GM23338 (cell line): ENCODE measurements around the gene IL11RA.

ENCODE experiments used
- CREB1 ChIP-seq: fragments of 250-450 bp; sonication (Bioruptor Pico); IDR thresholded peaks from 2 replicates; pipeline ENCODE4 v1.5.0; 2020; ENCODE audit warnings: low read depth, mild to moderate bottlenecking, moderate library complexity
- EZH2 ChIP-seq: fragments of 200-600 bp; sonication (generic); IDR thresholded peaks from one replicate; pipeline ENCODE4 v1.8.0; 2017; ENCODE audit warnings: antibody characterized with exemption, mild to moderate bottlenecking, low read depth; ENCODE audit not compliant: unreplicated experiment
- EZH2phosphoT487 ChIP-seq: fragments of 200-600 bp; sonication (generic); IDR thresholded peaks from one replicate; pipeline ENCODE4 v1.8.1; 2018; ENCODE audit warnings: antibody characterized with exemption; ENCODE audit not compliant: unreplicated experiment
- JUNB ChIP-seq: IDR thresholded peaks from one replicate; pipeline ENCODE4 v1.6.1; 2016; ENCODE audit warnings: antibody characterized with exemption; ENCODE audit not compliant: unreplicated experiment
- NANOG ChIP-seq: IDR thresholded peaks from 2 replicates; pipeline ENCODE4 v1.6.1; 2016; ENCODE audit warnings: antibody characterized with exemption, borderline replicate concordance
- POLR2AphosphoS5 ChIP-seq: IDR thresholded peaks from 2 replicates; pipeline ENCODE4 v1.6.1; 2016; ENCODE audit warnings: antibody characterized with exemption, low read depth
- STAT1 ChIP-seq: IDR thresholded peaks from one replicate; pipeline ENCODE4 v1.6.1; 2016; ENCODE audit warnings: antibody characterized with exemption; ENCODE audit not compliant: unreplicated experiment
- ZNF114 ChIP-seq: fragments of 250-450 bp; sonication (Bioruptor Pico); IDR thresholded peaks from 2 replicates; pipeline ENCODE4 v1.5.0; 2020; ENCODE audit warnings: mild to moderate bottlenecking, moderate library complexity
- TF ChIP-seq, protein P1 (sequence below), 2 experiments: fragments of 200-600 bp in 1 of 2; sonication (generic) in 1 of 2; conservative IDR thresholded peaks; 2 replicates each; pipeline versions ENCODE4 v1.5.1 to v1.6.1; 2016 to 2017; ENCODE audit warnings: antibody characterized with exemption in 2 of 2, low read depth in 2 of 2, mild to moderate bottlenecking in 2 of 2, moderate library complexity in 1 of 2
- TF ChIP-seq, protein P2 (sequence below): IDR thresholded peaks from one replicate; pipeline ENCODE4 v1.6.1; 2018; ENCODE audit warnings: antibody characterized with exemption; ENCODE audit not compliant: unreplicated experiment
- TF ChIP-seq, protein P3 (sequence below): IDR thresholded peaks from 2 replicates; pipeline ENCODE4 v1.6.1; 2016; ENCODE audit warnings: antibody characterized with exemption
- TF ChIP-seq, protein P4 (sequence below): fragments of 250-450 bp; sonication (Bioruptor Pico); IDR thresholded peaks from 2 replicates; pipeline ENCODE4 v1.5.0; 2020; ENCODE audit warnings: mild to moderate bottlenecking, moderate library complexity

DNA sequence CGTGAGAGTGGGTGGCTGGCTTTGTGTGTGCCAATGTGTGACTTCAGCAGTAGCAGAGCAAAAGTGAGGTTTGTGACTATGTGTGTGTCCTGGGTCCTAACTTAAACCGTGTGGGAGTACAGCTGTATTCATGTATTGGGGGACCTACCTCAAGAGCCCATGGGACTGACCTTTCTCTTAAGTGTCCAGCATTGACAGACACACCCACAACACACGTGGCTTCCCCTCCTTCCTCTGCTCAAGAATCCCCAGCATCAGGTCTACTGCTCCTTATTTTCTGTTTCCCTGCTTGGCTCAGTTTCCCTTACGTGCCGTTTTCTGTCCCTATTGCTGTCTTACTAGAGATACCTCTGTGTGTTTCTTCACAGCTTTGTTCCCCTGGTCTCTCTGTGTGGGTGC is 616 bp downstream of the IL11RA start:
- TF ChIP-seq, protein P1, sequence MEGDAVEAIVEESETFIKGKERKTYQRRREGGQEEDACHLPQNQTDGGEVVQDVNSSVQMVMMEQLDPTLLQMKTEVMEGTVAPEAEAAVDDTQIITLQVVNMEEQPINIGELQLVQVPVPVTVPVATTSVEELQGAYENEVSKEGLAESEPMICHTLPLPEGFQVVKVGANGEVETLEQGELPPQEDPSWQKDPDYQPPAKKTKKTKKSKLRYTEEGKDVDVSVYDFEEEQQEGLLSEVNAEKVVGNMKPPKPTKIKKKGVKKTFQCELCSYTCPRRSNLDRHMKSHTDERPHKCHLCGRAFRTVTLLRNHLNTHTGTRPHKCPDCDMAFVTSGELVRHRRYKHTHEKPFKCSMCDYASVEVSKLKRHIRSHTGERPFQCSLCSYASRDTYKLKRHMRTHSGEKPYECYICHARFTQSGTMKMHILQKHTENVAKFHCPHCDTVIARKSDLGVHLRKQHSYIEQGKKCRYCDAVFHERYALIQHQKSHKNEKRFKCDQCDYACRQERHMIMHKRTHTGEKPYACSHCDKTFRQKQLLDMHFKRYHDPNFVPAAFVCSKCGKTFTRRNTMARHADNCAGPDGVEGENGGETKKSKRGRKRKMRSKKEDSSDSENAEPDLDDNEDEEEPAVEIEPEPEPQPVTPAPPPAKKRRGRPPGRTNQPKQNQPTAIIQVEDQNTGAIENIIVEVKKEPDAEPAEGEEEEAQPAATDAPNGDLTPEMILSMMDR (conservative IDR thresholded peaks at IDR 0.05; ENCODE audit: low read depth in 2 of 2) = no peak
- TF ChIP-seq EZH2phosphoT487 = no peak
- TF ChIP-seq, protein P2, sequence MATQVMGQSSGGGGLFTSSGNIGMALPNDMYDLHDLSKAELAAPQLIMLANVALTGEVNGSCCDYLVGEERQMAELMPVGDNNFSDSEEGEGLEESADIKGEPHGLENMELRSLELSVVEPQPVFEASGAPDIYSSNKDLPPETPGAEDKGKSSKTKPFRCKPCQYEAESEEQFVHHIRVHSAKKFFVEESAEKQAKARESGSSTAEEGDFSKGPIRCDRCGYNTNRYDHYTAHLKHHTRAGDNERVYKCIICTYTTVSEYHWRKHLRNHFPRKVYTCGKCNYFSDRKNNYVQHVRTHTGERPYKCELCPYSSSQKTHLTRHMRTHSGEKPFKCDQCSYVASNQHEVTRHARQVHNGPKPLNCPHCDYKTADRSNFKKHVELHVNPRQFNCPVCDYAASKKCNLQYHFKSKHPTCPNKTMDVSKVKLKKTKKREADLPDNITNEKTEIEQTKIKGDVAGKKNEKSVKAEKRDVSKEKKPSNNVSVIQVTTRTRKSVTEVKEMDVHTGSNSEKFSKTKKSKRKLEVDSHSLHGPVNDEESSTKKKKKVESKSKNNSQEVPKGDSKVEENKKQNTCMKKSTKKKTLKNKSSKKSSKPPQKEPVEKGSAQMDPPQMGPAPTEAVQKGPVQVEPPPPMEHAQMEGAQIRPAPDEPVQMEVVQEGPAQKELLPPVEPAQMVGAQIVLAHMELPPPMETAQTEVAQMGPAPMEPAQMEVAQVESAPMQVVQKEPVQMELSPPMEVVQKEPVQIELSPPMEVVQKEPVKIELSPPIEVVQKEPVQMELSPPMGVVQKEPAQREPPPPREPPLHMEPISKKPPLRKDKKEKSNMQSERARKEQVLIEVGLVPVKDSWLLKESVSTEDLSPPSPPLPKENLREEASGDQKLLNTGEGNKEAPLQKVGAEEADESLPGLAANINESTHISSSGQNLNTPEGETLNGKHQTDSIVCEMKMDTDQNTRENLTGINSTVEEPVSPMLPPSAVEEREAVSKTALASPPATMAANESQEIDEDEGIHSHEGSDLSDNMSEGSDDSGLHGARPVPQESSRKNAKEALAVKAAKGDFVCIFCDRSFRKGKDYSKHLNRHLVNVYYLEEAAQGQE = no peak
- TF ChIP-seq POLR2AphosphoS5 = no peak
- TF ChIP-seq EZH2 = no peak
- TF ChIP-seq ZNF114 (CRISPR knock-in tag) = no peak
- no peak for TF ChIP-seq NANOG
- no peak for TF ChIP-seq JUNB
- no peak for TF ChIP-seq STAT1
- no peak for TF ChIP-seq CREB1 (CRISPR knock-in tag)
- TF ChIP-seq, protein P3, sequence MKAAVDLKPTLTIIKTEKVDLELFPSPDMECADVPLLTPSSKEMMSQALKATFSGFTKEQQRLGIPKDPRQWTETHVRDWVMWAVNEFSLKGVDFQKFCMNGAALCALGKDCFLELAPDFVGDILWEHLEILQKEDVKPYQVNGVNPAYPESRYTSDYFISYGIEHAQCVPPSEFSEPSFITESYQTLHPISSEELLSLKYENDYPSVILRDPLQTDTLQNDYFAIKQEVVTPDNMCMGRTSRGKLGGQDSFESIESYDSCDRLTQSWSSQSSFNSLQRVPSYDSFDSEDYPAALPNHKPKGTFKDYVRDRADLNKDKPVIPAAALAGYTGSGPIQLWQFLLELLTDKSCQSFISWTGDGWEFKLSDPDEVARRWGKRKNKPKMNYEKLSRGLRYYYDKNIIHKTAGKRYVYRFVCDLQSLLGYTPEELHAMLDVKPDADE = no peak
- TF ChIP-seq, protein P4, sequence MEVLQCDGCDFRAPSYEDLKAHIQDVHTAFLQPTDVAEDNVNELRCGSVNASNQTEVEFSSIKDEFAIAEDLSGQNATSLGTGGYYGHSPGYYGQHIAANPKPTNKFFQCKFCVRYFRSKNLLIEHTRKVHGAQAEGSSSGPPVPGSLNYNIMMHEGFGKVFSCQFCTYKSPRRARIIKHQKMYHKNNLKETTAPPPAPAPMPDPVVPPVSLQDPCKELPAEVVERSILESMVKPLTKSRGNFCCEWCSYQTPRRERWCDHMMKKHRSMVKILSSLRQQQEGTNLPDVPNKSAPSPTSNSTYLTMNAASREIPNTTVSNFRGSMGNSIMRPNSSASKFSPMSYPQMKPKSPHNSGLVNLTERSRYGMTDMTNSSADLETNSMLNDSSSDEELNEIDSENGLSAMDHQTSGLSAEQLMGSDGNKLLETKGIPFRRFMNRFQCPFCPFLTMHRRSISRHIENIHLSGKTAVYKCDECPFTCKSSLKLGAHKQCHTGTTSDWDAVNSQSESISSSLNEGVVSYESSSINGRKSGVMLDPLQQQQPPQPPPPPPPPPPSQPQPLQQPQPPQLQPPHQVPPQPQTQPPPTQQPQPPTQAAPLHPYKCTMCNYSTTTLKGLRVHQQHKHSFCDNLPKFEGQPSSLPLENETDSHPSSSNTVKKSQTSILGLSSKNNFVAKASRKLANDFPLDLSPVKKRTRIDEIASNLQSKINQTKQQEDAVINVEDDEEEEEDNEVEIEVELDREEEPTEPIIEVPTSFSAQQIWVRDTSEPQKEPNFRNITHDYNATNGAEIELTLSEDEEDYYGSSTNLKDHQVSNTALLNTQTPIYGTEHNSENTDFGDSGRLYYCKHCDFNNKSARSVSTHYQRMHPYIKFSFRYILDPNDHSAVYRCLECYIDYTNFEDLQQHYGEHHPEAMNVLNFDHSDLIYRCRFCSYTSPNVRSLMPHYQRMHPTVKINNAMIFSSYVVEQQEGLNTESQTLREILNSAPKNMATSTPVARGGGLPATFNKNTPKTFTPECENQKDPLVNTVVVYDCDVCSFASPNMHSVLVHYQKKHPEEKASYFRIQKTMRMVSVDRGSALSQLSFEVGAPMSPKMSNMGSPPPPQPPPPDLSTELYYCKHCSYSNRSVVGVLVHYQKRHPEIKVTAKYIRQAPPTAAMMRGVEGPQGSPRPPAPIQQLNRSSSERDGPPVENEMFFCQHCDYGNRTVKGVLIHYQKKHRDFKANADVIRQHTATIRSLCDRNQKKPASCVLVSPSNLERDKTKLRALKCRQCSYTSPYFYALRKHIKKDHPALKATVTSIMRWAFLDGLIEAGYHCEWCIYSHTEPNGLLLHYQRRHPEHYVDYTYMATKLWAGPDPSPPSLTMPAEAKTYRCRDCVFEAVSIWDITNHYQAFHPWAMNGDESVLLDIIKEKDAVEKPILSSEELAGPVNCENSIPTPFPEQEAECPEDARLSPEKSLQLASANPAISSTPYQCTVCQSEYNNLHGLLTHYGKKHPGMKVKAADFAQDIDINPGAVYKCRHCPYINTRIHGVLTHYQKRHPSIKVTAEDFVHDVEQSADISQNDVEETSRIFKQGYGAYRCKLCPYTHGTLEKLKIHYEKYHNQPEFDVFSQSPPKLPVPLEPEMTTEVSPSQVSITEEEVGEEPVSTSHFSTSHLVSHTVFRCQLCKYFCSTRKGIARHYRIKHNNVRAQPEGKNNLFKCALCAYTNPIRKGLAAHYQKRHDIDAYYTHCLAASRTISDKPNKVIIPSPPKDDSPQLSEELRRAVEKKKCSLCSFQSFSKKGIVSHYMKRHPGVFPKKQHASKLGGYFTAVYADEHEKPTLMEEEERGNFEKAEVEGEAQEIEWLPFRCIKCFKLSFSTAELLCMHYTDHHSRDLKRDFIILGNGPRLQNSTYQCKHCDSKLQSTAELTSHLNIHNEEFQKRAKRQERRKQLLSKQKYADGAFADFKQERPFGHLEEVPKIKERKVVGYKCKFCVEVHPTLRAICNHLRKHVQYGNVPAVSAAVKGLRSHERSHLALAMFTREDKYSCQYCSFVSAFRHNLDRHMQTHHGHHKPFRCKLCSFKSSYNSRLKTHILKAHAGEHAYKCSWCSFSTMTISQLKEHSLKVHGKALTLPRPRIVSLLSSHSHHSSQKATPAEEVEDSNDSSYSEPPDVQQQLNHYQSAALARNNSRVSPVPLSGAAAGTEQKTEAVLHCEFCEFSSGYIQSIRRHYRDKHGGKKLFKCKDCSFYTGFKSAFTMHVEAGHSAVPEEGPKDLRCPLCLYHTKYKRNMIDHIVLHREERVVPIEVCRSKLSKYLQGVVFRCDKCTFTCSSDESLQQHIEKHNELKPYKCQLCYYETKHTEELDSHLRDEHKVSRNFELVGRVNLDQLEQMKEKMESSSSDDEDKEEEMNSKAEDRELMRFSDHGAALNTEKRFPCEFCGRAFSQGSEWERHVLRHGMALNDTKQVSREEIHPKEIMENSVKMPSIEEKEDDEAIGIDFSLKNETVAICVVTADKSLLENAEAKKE (CRISPR knock-in tag) = no peak
